Suprapubic skin (tissue), 3 donors: ENCODE results near the gene TIMM8B.

Experiments
- CTCF ChIP-seq, 2 donors: fragments of 200-600 bp in 1 of 2; fragments of 450-650 bp in 1 of 2; sonication (generic) in 1 of 2; IDR thresholded peaks; one replicate each; pipeline ENCODE4 v1.5.1; 2016 to 2019; ENCODE audit warnings: antibody characterized with exemption in 2 of 2, mild to moderate bottlenecking in 1 of 2, moderate library complexity in 1 of 2
- EP300 ChIP-seq: sonication (generic); formaldehyde crosslinking; IDR thresholded peaks from one replicate; pipeline ENCODE4 v1.6.1; 2017; ENCODE audit warnings: antibody characterized with exemption
- POLR2A ChIP-seq, 2 donors: fragments of 450-650 bp; IDR thresholded peaks; one replicate each; pipeline ENCODE4 v1.6.1; 2017; ENCODE audit warnings: antibody characterized with exemption in 2 of 2, mild to moderate bottlenecking in 2 of 2, moderate library complexity in 2 of 2

GRCh38 chr11:112115386-112115785, 28.8 kb upstream of the TIMM8B start:
- no peak for TF ChIP-seq CTCF (IDR thresholded peaks at IDR 0.05)
- TF ChIP-seq POLR2A (IDR thresholded peaks at IDR 0.05): no peak
- TF ChIP-seq EP300: no peak
